HepG2 (cell line): ENCODE results near the gene SEL1L2. TPM values are rescaled to one million over a fixed set of nuclear protein-coding genes. Genes with fewer than 3 reads are reported as not detected.

Experiments
- AGO2 ChIP-seq: fragments of 200-400 bp; formaldehyde crosslinking; optimal IDR thresholded peaks from 2 replicates; pipeline ENCODE3; 2017; ENCODE audit warnings: mild to moderate bottlenecking, low read depth, low read length, moderate library complexity
- CENPX ChIP-seq: sonication (generic); formaldehyde crosslinking; IDR thresholded peaks from 2 replicates; pipeline ENCODE4 v1.9.0; 2021; ENCODE audit warnings: mild to moderate bottlenecking, missing genetic modification reagents, moderate library complexity
- KLF15 ChIP-seq: sonication (generic); formaldehyde crosslinking; IDR thresholded peaks from 2 replicates; pipeline ENCODE4 v1.8.1; 2023; ENCODE audit warnings: borderline replicate concordance, mild to moderate bottlenecking, inconsistent platforms, missing genetic modification reagents, mixed read lengths
- MNT ChIP-seq: fragments of 450-650 bp; IDR thresholded peaks from 2 replicates; pipeline ENCODE4 v1.6.1; 2016
- ZNF251 ChIP-seq: sonication (generic); formaldehyde crosslinking; IDR thresholded peaks from 2 replicates; pipeline ENCODE4 v1.9.0; 2021; ENCODE audit warnings: mild to moderate bottlenecking, missing genetic modification reagents
- ZNF407 ChIP-seq: sonication (generic); formaldehyde crosslinking; IDR thresholded peaks from one replicate; pipeline ENCODE4 v1.5.1; 2020; ENCODE audit warnings: mild to moderate bottlenecking, missing genetic modification reagents; ENCODE audit errors: not compliant biosample characterization
- ZNF451 ChIP-seq: sonication (generic); formaldehyde crosslinking; IDR thresholded peaks from 2 replicates; pipeline ENCODE4 v1.5.0; 2020; ENCODE audit warnings: mild to moderate bottlenecking, missing genetic modification reagents
- ZNF616 ChIP-seq: sonication (generic); formaldehyde crosslinking; IDR thresholded peaks from 2 replicates; pipeline ENCODE4 v1.5.0; 2020; ENCODE audit warnings: low read depth, mild to moderate bottlenecking, missing genetic modification reagents
- ZNF891 ChIP-seq: sonication (generic); formaldehyde crosslinking; IDR thresholded peaks from 2 replicates; pipeline ENCODE4 v1.5.0; 2020; ENCODE audit warnings: mild to moderate bottlenecking, missing genetic modification reagents
- polyA plus RNA-seq, 8 experiments: library from polyadenylated mRNA; depleted of rRNA in 3 of 8; stranded (reverse) in 7 of 8; unstranded in 1 of 8; fragments of >200 nt; fragmentation: Illumina TruSeq in 4 of 8; extraction: Trizol in 4 of 8; gene quantifications; 2 replicates each; pipeline versions ENCODE4 v1.2.1 to v1.2.3, GENCODE V29; 2011 to 2016; ENCODE audit warnings: low read depth in 4 of 8, missing spikeins in 1 of 8, mixed read lengths in 1 of 8; ENCODE audit not compliant: insufficient read depth in 1 of 8
- total RNA-seq, 5 experiments: library from RNA; depleted of rRNA; stranded (reverse); fragments of >200 nt; fragmentation: Illumina TruSeq; extraction: Trizol; gene quantifications; 2 replicates each; pipeline ENCODE4 v1.2.3, GENCODE V29; 2016; ENCODE audit warnings: low read depth in 1 of 5

The SEL1L2 gene
- total and polyA plus RNA-seq, 2 of the 13 experiments (the other 11 are each of a cell fraction or from before 2014, with no cell fraction given): not detected

GRCh38 chr20:14033310-14033709 is 42.9 kb upstream of the SEL1L2 start (continued):
- TF ChIP-seq ZNF407 (CRISPR knock-in tag) (no peak), AGO2 (no peak), CENPX (CRISPR knock-in tag) (no peak), KLF15 (CRISPR knock-in tag) (no peak), ZNF891 (CRISPR knock-in tag) (no peak), ZNF251 (CRISPR knock-in tag) (no peak), ZNF451 (CRISPR knock-in tag) (no peak), MNT (no peak), ZNF616 (CRISPR knock-in tag) (no peak)
